Activated naive CD4-positive, alpha-beta T cell treated with Interleukin-2 at 50 U/mL for 16 hours (primary cell): Measurements from ENCODE around the gene MRPL52.
"Not testable (repeated sequence)": the region's sequence is repeated elsewhere in the genome, so short reads cannot be mapped to it uniquely, and the experiment has no call there.

Source experiments
- DNase-seq: peaks from one replicate; pipeline ENCODE4 v3.0.0-alpha.2; 2020

The MRPL52 gene

GRCh38 chr14:22829661-22830442 is at the start of gene MRPL52:
Gene MRPL52 (plus strand): TSS chr14:22829887. CDS start chr14:22829913, 26 bp downstream.
- peak; percentile 91 for DNase-seq

- DNase-seq, result no peak
These were observed 49.5 kb upstream of the MRPL52 start for GRCh38 chr14:22780105-22780679.

GRCh38 chr14:22780941-22781300 is 48.8 kb upstream of the MRPL52 start:
- DNase-seq, result no peak

GRCh38 chr14:22781301-22781991 is 48.2 kb upstream of the MRPL52 start:
- no peak for DNase-seq

- no peak for DNase-seq
These were observed 43.0 kb upstream of the MRPL52 start for GRCh38 chr14:22786685-22787084.

- no peak for DNase-seq
These were observed 38.4 kb upstream of the MRPL52 start for GRCh38 chr14:22791301-22791700.

GRCh38 chr14:22792158-22792557 is 37.5 kb upstream of the MRPL52 start:
- DNase-seq, result no peak

GRCh38 chr14:22793550-22793949 is 36.1 kb upstream of the MRPL52 start:
- not testable (repeated sequence) for DNase-seq

GRCh38 chr14:22793976-22794375 is 35.7 kb upstream of the MRPL52 start:
- DNase-seq, result no peak

GRCh38 chr14:22794551-22794951 is 35.1 kb upstream of the MRPL52 start:
- DNase-seq, result no peak

- DNase-seq, result no peak
These were observed 33.5 kb upstream of the MRPL52 start for GRCh38 chr14:22796087-22796707.

GRCh38 chr14:22797017-22797917 is 32.4 kb upstream of the MRPL52 start:
- no peak for DNase-seq

GRCh38 chr14:22798528-22798927 is 31.2 kb upstream of the MRPL52 start:
- DNase-seq, result no peak

- DNase-seq, result no peak
These were observed 29.3 kb upstream of the MRPL52 start for GRCh38 chr14:22800346-22800745.

GRCh38 chr14:22801716-22802115 is 28.0 kb upstream of the MRPL52 start:
- DNase-seq, result no peak

- no peak for DNase-seq
These were observed 26.6 kb upstream of the MRPL52 start for GRCh38 chr14:22802860-22803686.

- no peak for DNase-seq
These were observed 26.1 kb upstream of the MRPL52 start for GRCh38 chr14:22803687-22803974.

- DNase-seq, result not testable (repeated sequence)
These were observed 24.5 kb upstream of the MRPL52 start for GRCh38 chr14:22805235-22805634.

GRCh38 chr14:22807432-22808087 is 22.1 kb upstream of the MRPL52 start:
- no peak for DNase-seq

- no peak for DNase-seq
These were observed 21.1 kb upstream of the MRPL52 start for GRCh38 chr14:22808388-22809209.
